ENCODE results near the gene COPZ2.
A peak's percentile ranks its signal among the peaks of the same experiment; 100 is the strongest.
"Not testable (repeated sequence)": the region's sequence is repeated elsewhere in the genome, so short reads cannot be mapped to it uniquely, and the experiment has no call there.

COPZ2 gene

DNA sequence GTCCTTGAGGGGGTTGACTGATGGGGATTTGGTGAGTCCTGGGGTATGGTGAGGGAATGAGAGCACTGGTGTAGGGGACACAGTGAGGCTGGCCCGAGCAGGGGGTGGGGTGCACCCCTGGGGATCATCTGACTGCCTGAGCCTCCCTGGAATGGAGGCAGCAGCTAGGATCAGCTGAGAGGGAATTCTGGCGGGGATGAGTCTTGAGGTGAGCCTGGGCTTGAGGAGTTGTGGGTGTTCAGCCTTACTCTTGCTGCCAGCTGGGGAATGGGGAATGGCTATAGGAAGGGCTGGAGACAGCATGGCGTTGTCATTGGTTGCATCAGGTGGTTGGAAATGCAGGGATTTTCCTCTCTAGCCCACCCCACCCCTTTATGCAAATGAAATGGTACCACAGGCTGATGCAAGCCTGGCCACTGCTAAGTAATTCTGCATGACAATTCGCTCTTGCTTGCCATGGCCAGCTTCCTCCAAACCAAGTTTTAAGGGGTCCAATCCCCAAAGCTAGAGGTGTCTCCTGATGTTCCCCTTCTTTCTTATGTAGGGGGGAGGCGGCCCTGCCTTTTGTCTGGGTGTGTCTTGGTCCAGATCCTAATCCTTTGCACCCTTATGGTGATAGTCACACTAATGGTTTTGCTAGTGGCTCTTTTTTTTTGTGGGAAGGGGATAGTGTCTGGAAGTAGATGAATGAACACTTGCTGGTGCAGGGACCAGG is 18.1 kb upstream of the COPZ2 start:
- no peak for DNase-seq

DNA sequence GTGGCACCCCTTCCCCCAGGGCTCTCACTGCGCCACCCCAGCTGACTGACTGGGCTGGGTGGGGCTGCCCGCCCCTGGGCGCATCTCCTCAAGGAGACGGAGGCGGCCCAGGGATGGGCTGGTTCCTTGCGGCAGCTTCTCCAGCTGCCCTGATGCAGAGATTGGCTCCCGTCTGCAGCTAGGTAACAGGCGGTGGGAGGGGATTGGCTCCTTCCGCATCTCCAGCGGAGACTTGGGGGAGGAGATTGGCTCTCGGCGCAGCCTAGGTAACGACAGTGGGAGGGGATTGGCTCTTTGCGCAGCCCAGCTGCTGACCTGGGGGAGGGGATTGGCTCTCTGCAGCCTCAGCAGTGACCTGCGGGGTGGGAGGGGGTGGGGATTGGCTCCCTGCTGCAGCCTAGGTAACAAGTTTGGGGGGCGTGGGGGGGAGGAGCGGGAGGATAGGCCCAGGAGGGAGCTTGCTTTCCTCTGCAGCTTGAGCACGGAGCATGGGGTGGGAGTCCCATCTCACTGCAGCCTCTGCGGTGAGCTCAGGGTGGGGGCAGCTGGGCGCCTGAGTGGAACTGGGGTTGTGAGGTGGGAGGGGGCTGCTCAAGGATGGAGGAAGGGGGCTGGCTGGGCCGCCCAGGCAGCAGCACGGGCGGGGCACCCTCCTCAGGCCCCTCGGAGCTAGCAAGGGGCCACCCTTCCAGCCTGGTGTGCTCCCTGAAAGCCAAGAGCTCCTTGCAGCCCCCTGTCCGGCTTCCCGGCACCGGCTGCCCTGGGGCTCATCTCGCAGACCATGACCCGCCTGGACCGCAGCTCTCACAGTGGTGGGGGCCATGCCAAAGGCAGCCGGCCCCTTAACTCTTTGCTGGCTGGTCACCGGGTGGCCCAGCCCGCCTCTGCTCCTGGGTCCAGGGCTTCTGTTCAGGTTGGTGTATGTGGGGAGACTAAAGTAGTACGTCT is 16.9 kb upstream of the COPZ2 start:
- DNase-seq: no peak

DNA sequence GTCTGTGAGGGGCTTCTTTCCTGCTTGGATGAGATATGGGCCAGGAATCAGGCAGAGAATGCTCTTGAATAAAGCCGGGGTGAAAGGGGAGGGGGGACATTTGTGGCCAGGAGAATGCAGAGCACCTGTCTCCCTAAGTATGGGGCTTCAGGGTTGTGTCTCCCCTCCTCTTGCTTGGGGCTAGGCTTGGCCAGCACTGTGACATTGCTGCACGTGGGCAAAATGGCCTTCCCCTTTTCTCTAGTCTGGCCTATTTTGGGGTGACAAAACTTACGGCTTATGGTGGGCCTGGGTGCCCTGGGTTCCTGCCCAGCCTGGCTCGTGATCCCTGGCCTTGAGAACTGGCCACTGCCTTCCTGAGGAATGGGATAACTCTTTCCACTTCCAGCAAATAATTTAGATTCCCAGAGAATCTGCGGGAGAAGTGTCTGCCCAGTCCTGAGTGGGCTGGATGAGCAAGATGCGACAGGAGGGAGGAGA is 16.2 kb upstream of the COPZ2 start:
- DNase-seq: no peak

DNA sequence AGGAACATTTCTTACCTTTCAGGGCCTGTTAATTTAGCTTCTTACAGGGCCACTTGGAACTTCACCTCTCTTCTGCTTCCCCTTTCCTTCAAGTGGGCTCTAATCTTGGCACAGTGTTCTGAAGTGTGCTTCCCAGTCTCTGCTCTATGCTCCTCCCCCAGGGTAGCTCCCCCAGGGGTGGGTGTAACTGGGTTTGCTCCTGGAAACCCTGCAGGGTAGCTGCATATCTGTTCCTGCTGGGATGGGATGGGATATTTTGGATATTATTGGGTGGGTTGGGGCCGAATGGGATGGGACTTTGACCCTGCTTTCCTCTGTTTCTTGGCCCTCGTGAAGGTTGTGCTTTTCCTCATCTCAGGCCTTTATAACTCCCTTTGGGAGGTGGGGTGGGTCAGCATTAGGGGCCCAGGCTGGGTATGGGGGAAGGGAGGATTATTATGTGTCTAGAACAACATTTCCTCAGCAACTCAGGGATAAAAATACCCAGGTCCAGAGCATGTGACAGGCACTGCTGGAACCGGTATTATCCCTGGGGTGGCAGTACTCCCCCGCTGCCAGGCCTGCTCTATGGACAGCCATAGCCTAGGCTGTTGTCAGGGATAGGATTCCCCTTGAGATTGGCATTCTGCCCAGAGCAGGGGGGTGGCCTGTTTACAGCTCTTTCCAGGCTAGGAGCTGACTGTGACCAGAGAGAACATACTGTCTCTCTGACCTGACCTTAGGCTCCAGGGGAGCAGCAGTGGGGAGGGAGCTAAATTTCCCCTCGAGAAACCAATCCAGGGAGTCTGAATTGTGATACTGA is 15.6 kb upstream of the COPZ2 start:
- DNase-seq: no peak

DNA sequence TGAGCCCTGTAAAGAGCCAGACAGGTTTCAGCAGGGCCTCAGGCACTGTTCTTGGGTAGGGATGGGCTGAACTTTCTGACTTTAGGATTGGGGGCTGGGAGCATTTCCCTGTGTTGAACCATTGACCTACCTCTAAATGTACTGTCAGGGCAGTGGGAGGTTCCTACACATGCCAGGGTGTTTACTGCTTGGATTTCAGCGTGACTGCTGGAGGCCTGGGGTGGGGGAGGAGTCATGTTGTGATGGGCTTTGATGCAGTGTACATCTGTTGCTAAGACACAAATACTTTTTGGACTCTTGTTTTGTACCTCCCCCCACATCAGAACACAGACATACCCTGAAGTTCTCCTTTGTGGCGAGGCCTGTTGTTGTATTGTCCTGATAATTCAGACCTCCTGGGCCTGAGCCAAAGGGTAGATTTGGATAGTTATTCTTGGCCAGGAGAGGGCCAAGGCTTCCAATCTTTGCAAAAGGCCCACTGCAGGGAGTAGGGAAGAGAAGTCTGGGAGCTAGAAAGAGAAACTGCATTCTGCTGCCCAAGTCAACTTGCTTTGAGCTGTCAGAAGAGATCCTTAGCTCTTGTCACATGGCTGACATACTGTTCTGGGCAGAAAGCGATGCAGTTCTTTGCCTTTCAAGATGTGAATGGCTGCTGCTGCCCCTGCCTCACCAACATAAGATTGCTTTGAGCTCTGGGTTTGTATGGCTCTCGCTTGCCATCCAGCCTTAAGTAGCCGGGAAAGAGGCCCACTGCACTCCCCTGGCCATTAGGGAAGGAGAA is 14.3 kb upstream of the COPZ2 start:
- peak in 1 of 2 experiments; percentile 17 for DNase-seq

DNA sequence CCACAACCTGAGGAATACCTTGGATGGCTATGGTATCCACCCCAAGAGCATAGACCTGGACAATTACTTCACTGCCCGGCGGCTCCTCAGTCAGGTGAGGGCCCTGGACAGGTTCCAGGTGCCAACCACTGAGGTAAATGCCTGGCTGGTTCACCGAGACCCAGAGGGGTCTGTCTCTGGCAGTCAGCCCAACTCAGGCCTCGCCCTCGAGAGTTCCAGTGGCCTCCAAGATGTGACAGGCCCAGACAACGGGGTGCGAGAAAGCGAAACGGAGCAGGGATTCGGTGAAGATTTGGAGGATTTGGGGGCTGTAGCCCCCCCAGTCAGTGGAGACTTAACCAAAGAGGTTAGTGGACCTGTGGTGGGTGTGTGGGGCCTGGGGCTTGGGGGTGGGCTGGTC is 13.7 kb upstream of the COPZ2 start:
- DNase-seq: no peak

DNA sequence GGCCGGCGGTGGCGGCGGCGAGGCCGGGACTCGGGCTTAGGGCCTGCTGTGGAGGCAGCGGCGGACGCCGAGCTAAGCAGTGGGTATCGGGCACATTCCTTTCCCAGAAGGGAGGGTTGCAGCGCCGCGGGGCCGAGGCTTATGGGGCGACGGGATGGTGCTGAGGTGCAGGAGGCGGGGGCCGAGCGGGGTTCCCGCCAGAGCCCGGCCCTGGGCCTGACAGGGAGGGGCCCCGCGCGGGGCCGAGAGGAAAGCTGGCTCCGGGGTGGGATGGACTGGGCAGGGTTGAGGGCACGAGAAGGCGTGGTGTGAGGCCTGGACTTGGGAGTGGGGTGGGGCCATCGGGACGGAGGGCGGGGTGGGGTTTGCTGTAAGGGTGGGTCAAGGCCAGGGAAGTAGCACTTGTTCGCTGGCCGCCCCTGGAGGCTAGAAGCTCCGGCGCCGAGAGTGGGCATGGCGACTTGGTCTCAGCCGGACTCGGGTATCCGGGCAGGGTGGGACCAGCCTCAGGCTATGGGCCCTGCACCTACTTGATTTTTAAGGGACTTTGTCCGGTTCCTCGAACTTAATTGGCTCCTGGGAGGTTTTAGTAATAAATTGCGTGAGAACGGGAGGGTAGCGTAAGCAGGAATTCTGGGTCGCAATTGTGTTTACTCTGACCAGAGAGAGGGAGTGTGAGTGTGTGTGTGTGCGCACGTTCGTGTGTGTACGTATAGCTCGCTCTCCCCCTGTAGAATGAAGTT is 11.0 kb upstream of the COPZ2 start:
- peak; percentile 84 to 94 for DNase-seq

DNA sequence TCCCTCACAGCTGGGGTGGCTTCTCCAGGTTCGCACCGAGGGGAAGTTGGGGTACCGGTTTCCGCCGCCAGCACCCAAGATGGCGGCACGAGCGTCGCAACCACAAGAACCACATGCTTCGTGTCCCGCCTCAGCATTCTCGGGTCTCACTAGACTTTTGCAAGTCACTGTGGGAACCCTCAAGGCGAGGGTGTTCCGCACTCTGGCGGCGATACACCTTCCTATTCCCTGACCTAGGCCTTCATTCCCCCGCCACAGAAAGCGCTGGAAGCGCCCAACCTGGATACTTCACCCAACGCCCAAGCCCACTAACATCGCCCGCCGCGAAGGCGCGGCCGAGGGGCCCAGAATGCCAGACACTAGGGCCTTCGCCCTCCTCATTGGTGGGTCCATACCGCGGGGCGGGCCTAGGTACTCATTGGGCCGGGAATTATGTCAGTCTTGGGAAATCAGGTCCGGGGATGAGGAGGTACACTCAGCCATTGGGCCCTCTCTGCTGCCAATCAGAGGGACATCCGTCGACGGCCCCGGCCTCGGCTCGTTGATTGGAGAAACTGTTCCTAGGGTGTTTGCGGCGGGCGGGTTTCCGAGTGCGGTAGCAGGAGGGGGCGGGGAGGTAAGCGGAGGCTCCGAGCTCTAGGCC is 10.3 kb upstream of the COPZ2 start, which contains the start of gene NFE2L1:
Gene NFE2L1 (plus strand): TSS at position 619 of the 643 bp plus-strand sequence. CDS start 2,760 bp downstream, outside the sequence.
- peak; percentile 99 for DNase-seq

DNA sequence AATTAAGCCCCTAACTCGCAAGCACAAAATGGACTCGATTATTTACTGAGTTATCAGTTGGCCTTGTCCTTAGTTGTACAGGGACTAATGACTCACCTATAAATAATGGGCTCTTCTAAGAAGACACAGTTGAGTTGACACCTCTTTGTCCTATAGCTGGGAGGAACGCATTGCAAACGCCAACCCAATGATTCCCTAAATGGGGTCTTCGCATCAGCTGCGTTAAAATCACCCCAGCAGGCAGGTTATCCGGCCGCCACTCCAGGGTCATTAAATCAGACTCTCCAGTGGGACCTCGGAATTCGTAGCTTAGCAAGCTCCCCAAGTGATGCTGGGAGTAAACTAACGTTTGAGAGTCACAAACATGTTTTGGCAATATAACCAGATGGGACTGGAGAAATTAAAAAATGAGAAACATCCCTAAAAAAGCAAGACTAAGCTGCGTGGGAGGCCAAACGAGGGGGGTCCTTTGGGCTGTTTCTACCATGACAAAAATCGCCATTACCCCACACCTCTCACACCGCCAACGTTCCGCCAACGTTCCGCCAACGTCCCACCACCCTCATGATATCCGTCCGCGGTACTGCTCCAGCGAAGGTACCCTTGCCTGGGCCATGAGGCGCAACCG is 9.6 kb upstream of the COPZ2 start:
- DNase-seq: no peak

DNA sequence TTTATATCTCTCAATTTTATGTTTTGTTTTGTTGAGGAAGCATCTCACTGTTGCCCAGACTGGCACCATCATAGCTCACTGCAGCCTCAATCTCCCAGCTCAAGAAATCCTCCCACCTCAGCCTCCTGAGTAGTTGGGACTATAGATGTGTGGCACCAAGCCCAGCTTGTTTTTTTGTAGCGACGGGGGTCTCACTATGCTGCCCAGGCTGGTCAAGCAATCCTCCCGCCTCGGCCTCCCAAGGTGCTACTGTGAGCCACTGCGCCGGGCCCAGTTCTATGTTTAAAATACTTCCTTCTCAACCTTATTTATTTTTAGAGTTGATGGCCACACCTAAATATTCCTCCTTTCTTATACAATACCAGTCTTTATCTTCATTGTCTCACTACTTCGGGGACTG is 8.7 kb upstream of the COPZ2 start:
- no peak for DNase-seq

DNA sequence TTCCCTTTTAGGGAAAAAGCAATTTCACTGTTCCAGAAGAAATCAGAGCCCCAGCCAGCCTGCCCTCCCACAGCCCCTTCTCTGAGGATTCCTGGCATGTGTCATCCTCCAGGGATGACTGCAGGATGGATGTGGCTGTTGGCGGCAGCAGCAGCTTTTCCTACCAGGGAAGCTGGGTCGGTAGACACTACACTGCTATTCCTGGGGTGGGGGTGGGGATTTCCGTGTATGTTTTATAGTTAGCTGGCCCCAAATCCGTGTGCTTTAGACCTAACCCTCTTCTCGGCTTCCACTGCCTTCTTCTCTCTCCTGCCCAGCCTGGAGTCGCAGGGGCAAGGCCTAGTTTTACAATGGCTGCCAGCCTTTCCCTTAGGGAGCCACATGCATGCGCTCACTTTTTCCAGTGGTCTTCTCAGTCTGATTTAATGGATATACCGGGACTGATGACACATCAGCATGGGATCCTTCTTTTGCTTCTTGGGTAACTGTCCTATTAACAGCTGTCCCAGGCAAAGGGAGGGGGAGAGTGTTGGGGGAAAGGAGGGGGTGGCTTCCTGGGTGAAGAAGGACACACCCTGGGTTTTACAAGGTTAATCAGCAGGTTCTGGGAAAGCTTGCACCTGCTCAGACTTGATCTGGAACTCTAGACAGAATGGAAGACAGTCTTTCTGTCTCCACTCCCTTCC is 7.9 kb upstream of the COPZ2 start:
- no peak for DNase-seq

DNA sequence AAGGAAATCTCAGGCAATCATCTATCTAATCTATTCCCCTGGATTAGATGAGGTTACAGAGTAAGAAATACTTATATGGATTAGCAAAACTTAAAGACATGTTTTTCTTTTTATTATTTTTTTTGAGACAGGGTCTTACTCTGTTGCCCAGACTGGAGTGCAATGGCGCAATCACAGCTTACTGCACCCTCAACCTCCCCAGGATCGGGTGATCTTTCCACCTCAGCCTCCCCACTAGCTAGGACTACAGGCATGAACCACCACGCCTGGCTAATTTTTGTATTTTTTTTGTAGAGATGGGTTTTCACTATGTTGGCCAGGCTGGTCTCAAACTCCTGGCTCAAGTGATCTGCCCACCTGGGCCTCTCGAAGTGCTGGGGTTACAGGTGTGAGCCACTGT is 7.3 kb upstream of the COPZ2 start:
- DNase-seq: no peak

DNA sequence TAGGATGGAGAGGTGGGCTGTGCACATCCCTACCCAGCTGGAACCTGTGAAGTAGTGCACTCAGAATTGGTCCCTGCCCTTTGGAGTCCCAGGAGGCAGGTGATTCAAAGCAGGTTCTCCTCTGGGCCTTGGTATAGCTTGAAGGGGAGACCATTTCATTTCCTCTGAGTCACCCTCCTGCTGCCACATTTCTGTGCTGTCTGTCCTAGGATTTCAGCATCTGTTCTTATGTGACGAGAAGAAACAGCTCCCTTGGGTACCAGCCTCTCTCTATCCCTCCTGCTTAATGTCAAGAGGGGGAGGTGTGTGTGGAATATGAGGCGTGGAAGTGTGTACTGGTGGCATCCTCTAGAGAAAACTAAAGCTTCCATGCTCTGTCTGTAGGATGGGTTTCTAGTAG is 5.6 kb upstream of the COPZ2 start:
- no peak for DNase-seq

DNA sequence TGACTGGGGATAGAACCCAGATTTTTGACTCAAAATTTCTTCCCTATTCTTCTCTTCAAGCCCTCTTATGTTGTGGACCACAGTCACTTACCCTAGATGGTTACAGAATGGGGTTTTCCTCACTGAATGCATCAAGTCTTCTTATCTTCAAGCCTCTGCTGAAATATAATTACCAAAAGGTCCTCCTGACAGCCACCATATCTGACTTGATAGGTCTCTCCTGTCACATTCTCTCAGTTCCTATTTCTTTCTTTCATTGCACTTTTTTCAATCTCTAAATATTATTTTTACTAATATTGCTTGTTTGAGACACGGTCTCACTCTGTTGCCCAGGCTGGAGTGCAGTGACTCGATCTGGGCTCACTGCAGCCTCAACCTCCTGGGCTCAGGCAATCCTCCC is 1.1 kb upstream of the COPZ2 start:
- no peak for DNase-seq

DNA sequence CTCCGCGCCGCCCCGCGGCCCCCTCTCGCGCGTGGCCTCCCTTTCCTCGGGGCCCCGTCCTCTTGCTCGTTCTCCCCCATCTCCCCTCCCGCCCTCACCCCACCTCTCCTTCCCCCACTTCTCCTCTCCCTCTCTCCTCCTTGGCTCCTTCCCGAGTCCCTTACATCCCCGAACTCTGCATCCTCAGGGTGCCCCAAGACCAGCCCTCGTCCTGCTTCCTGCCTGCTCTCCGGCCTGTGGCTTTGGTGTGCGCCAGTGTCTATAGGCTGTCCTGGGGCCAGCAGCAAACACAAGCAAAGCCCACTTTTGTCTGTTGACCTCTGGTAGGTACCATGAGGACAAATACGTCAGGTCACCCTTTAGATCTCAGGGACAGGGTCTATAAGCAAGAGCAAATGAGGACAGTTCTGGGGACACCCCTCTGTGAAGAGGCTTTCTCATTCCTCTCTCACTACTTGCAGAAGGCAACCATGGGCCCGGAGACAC is 284 bp upstream of the COPZ2 start:
- DNase-seq: no peak

DNA sequence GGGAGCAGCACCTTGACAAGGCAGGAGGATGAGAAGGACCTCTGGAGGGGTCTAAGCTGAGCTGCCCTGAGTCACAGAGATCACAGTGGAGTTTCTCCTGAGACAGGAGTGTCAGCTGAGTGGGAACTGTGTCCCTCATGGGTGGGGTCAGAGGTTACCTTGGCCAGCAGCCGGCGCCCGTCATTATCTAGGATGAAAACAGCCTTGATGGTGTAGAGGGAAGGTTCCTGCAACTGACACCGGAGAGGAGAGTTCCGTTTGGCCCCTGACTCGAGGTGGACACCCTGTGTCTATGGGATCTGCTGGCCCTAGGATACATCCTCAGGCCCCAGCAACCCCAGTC is 933 bp downstream of the COPZ2 start:
- no peak for DNase-seq

DNA sequence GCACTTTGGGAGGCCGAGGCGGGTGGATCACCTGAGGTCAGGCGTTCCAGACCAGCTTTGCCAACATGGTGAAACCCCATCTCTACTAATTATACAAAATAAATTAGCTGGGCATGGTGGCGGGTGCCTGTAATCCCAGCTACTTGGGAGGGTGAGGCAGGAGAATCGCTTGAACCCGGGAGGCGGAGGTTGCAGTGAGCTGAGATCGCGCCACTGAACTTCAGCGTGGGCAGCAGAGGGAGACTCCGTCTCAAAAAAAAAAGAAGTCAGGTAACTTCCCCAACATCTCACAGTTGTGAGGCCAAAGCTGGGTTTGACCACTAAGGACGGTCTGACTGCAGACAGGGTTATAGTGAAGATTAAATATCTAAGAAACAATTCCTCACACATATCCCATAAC is 2.9 kb downstream of the COPZ2 start:
- not testable (repeated sequence) for DNase-seq

DNA sequence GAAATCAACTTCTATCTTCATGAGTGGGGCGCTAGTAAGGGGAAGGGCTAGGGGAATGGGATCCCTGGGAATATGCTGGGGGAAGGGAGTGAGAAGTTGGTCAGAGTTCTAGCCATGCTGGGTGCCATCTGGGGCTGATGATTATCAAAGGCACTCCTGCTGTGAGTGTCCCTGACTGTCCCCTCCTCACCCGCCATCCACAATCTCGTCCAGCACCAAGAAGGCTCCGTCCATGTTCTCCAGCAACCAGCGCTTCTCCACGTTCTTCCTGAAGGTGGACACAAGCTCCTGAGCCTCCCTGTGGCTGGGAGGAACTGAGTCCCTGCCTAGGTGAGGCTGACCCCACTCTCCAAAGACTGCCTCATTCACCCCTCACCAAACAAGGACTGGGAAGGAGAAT is 5.6 kb downstream of the COPZ2 start:
- no peak for DNase-seq

DNA sequence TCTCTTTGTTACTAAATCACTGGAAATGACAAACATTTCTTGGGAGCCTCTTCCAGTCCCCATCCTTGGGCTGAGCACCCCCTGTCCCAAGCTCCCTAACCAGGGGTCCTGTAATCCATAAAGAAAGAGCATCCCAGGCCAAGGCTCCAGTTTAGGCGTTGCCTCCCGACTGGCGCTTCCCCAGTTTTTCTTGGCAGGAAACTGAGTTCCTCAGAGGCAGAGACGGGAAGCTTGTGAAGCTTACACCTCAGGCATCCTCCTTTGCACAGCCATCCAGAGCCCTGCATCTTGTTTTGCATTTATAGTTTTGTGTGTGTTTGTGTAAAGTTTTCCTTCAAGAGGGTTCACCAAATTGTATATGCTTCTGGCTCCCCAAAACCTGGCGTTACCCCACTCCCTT is 7.1 kb downstream of the COPZ2 start:
- DNase-seq: no peak

DNA sequence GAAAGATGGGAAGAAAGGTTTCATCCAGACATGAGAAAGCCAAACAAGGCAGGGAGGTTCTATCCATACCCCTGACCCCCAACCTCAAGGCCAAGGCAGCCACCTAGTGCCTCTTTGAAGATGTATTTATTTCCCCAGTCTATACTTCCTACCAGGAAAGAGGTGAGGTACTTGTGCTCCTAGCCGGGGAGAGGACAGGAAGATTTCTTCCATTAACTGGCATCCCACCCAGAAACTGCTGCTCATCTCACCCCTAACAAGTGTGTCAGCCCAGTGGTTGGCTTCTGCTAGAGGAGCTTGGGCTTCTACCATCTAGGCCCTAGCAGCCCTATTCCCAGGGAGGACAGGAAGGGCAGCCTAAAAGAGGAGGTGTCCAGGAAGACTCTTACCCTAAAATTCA is 8.9 kb downstream of the COPZ2 start:
- no peak for DNase-seq
